H9 (cell line): ENCODE measurements around the gene TAAR9. TPM values are rescaled to one million over a fixed set of nuclear protein-coding genes. Genes with fewer than 3 reads are reported as not detected.

Source experiments
- DNase-seq: peaks from one replicate; pipeline ENCODE4 v3.0.0-alpha.2; 2017
- H2AFZ ChIP-seq: one replicate; pipeline ENCODE4 v1.6.1; 2013; ENCODE audit warnings: mild to moderate bottlenecking, low read length, control low read depth, moderate library complexity
- H2AK5ac ChIP-seq: 2 replicates; pipeline ENCODE4 v1.6.1; 2013; ENCODE audit warnings: low read length, control low read depth, mixed read lengths; ENCODE audit not compliant: insufficient read length
- H2BK120ac ChIP-seq: one replicate; pipeline ENCODE4 v1.6.1; 2013; ENCODE audit warnings: low read depth, mild to moderate bottlenecking, low read length, control low read depth, inconsistent platforms; ENCODE audit not compliant: poor library complexity, severe bottlenecking
- H2BK12ac ChIP-seq: 2 replicates; pipeline ENCODE4 v1.6.1; 2013; ENCODE audit warnings: low read length, control low read depth, mixed read lengths, low read depth; ENCODE audit not compliant: insufficient read length
- H2BK15ac ChIP-seq: 2 replicates; pipeline ENCODE4 v1.6.1; 2013; ENCODE audit warnings: low read depth, low read length, control low read depth
- H2BK20ac ChIP-seq: one replicate; pipeline ENCODE4 v1.6.1; 2013; ENCODE audit warnings: low read depth, mild to moderate bottlenecking, low read length, control low read depth, inconsistent platforms; ENCODE audit not compliant: poor library complexity, severe bottlenecking
- H2BK5ac ChIP-seq: 2 replicates; pipeline ENCODE4 v1.6.1; 2013; ENCODE audit warnings: low read length, control low read depth, mixed read lengths; ENCODE audit not compliant: insufficient read length
- H3K14ac ChIP-seq: 2 replicates; pipeline ENCODE4 v1.6.1; 2013; ENCODE audit warnings: low read length, control low read depth; ENCODE audit not compliant: insufficient read depth
- H3K18ac ChIP-seq: 2 replicates; pipeline ENCODE4 v1.6.1; 2013; ENCODE audit warnings: low read depth, mild to moderate bottlenecking, mixed read lengths, low read length, control low read depth; ENCODE audit not compliant: insufficient read length
- H3K23ac ChIP-seq: 2 replicates; pipeline ENCODE4 v1.6.1; 2013; ENCODE audit warnings: low read length, control low read depth, mixed read lengths, low read depth; ENCODE audit not compliant: insufficient read length
- H3K23me2 ChIP-seq: 2 replicates; pipeline ENCODE4 v1.6.1; 2013; ENCODE audit warnings: low read depth, mild to moderate bottlenecking, mixed read lengths, low read length, control low read depth; ENCODE audit not compliant: insufficient read length, poor library complexity, severe bottlenecking
- H3K27ac ChIP-seq: 2 replicates; pipeline ENCODE4 v1.5.1; 2013; ENCODE audit warnings: low read length, control low read depth, mixed read lengths, low read depth; ENCODE audit not compliant: insufficient read length
- H3K27me3 ChIP-seq: 2 replicates; pipeline ENCODE4 v1.6.1; 2013; ENCODE audit warnings: low read length, control low read depth, inconsistent platforms; ENCODE audit not compliant: insufficient read depth
- H3K4ac ChIP-seq: 2 replicates; pipeline ENCODE4 v1.6.1; 2013; ENCODE audit warnings: low read depth, mild to moderate bottlenecking, control low read depth, inconsistent platforms, low read length, moderate library complexity
- H3K4me1 ChIP-seq: 2 replicates; pipeline ENCODE4 v1.6.1; 2013; ENCODE audit warnings: low read length, control low read depth, inconsistent platforms; ENCODE audit not compliant: insufficient read depth
- H3K4me2 ChIP-seq: 2 replicates; pipeline ENCODE4 v1.6.1; 2013; ENCODE audit warnings: low read length, control low read depth, mixed read lengths; ENCODE audit not compliant: insufficient read length, insufficient read depth
- H3K56ac ChIP-seq: 2 replicates; pipeline ENCODE4 v1.6.1; 2013; ENCODE audit warnings: low read depth, mild to moderate bottlenecking, mixed read lengths, low read length, control low read depth; ENCODE audit not compliant: insufficient read length
- H3K79me1 ChIP-seq: 2 replicates; pipeline ENCODE4 v1.6.1; 2013; ENCODE audit warnings: low read depth, mild to moderate bottlenecking, moderate library complexity, low read length, control low read depth, inconsistent platforms; ENCODE audit not compliant: insufficient read depth, poor library complexity, severe bottlenecking
- H3K79me2 ChIP-seq: 2 replicates; pipeline ENCODE4 v1.6.1; 2013; ENCODE audit warnings: low read length, control low read depth, inconsistent platforms; ENCODE audit not compliant: insufficient read depth
- H3K9ac ChIP-seq: 2 replicates; pipeline ENCODE4 v1.6.1; 2013; ENCODE audit warnings: low read length, control low read depth, mixed read lengths; ENCODE audit not compliant: insufficient read length; ENCODE audit errors: extremely low read depth
- H3K9me3 ChIP-seq: one replicate; pipeline ENCODE4 v1.6.1; 2013; ENCODE audit warnings: low read depth, low read length, inconsistent platforms; ENCODE audit not compliant: control insufficient read depth
- H3T11ph ChIP-seq: one replicate; pipeline ENCODE4 v1.6.1; 2013; ENCODE audit warnings: mild to moderate bottlenecking, low read length, control low read depth, inconsistent platforms
- H4K20me1 ChIP-seq: one replicate; pipeline ENCODE4 v1.6.1; 2013; ENCODE audit not compliant: control insufficient read depth, insufficient read length, insufficient read depth
- H4K5ac ChIP-seq: 2 replicates; pipeline ENCODE4 v1.6.1; 2013; ENCODE audit warnings: low read depth, mild to moderate bottlenecking, mixed read lengths, low read length, control low read depth; ENCODE audit not compliant: insufficient read length
- H4K8ac ChIP-seq: replicated peaks from 2 replicates; pipeline ENCODE4 v1.6.1; 2013; ENCODE audit warnings: low read length, control low read depth, mixed read lengths, low read depth; ENCODE audit not compliant: insufficient read length
- H4K91ac ChIP-seq: 2 replicates; pipeline ENCODE4 v1.6.1; 2013; ENCODE audit warnings: low read depth, mild to moderate bottlenecking, moderate library complexity, mixed read lengths, low read length, control low read depth; ENCODE audit not compliant: insufficient read length
- H3K27ac Mint-ChIP-seq, 3 experiments: 2 replicates in 2 of 3; 3 replicates in 1 of 3; pipeline ENCODE4 v1.8.0; 2020 to 2021; ENCODE audit warnings: mixed read lengths in 3 of 3, mild to moderate bottlenecking in 1 of 3, moderate library complexity in 1 of 3
- H3K27me3 Mint-ChIP-seq: 2 replicates; pipeline ENCODE4 v1.8.0; 2021; ENCODE audit warnings: low read depth, mild to moderate bottlenecking, moderate library complexity, mixed read lengths
- H3K36me3 Mint-ChIP-seq, 3 experiments: 2 replicates in 2 of 3; 3 replicates in 1 of 3; pipeline ENCODE4 v1.8.0; 2020 to 2021; ENCODE audit warnings: low read depth in 3 of 3, mixed read lengths in 3 of 3; ENCODE audit not compliant: insufficient read depth in 1 of 3
- H3K4me1 Mint-ChIP-seq, 2 experiments: 2 replicates each; pipeline ENCODE4 v1.8.0; 2020; ENCODE audit warnings: mixed read lengths in 2 of 2
- H3K4me3 Mint-ChIP-seq, 2 experiments: 2 replicates in 1 of 2; 3 replicates in 1 of 2; pipeline ENCODE4 v1.8.0; 2020 to 2021; ENCODE audit warnings: mild to moderate bottlenecking in 2 of 2, mixed read lengths in 2 of 2, moderate library complexity in 1 of 2
- H3K9me3 Mint-ChIP-seq, 2 experiments: 2 replicates in 1 of 2; 3 replicates in 1 of 2; pipeline ENCODE4 v1.8.0; 2020; ENCODE audit warnings: mild to moderate bottlenecking in 2 of 2, mixed read lengths in 2 of 2, moderate library complexity in 1 of 2
- CTCF ChIP-seq: fragments of 200-600 bp; sonication (generic); conservative IDR thresholded peaks from 3 replicates; pipeline ENCODE4 v1.8.0; 2021; ENCODE audit warnings: antibody characterized with exemption, mild to moderate bottlenecking
- WGBS: extraction: QIAGEN DNeasy Blood & Tissue Kit; methylation state at CpG from one replicate; pipeline ENCODE4 v1.1.7; 2013; ENCODE audit warnings: missing lambda C conversion rate, low lambda C conversion rate, mixed read lengths; ENCODE audit not compliant: insufficient read length; ENCODE audit errors: extremely low coverage; 5-methylcytosine and 5-hydroxymethylcytosine counted together
- total RNA-seq: library from RNA; stranded (reverse); gene quantifications from 2 replicates; pipeline ENCODE4 v1.2.1, GENCODE V29; 2021

The TAAR9 gene
- total RNA-seq, 1 experiment from 2014 or later, result not detected

- Histone ChIP-seq H3K56ac (no peak overlapping the region), H2AFZ (no peak overlapping the region), H3K23me2 (no peaks in the 10 kb centered on the region), H3T11ph (no peak overlapping the region), H3K4me1 (peaks cover 7% of the 10 kb centered on the region; the same call in 1 of the 2 replicates), H3K23ac (no peak overlapping the region), H3K4ac (no peak overlapping the region), H4K8ac (no peak overlapping the region), H3K9me3 (no peaks in the 10 kb centered on the region), H3K4me2 (no peak overlapping the region), H2BK20ac (no peak overlapping the region), H2BK12ac (no peak overlapping the region), H3K27ac (no peak overlapping the region), H2BK15ac (no peak overlapping the region), H3K14ac (no peak overlapping the region), H2BK120ac (no peak overlapping the region), H4K20me1 (no peaks in the 10 kb centered on the region), H2BK5ac (no peak overlapping the region), H2AK5ac (no peak overlapping the region), H3K18ac (no peak overlapping the region), H3K79me1 (no peaks in the 10 kb centered on the region), H3K9ac (no peak overlapping the region), H4K5ac (no peak overlapping the region), H4K91ac (no peak overlapping the region), H3K79me2 (no peaks in the 10 kb centered on the region), H3K27me3 (no peaks in the 10 kb centered on the region)
- no CpG with 5 or more reads among the region's 4 CpGs for WGBS
- Mint-ChIP-seq H3K9me3 (no peaks in the 10 kb centered on the region; a peak in 2 of 5 replicates), H3K4me1 (peaks cover 32% of the 10 kb centered on the region in 2 experiments), H3K36me3 (no peaks in the 10 kb centered on the region), H3K4me3 (no peak overlapping the region), H3K27ac (peak overlapping the region in 2 of 3 experiments; percentile 73 to 86; a peak in 2 of 7 replicates), H3K27me3 (no peaks in the 10 kb centered on the region)
- no peak for DNase-seq
- TF ChIP-seq CTCF, result no peak
Observed at GRCh38 chr6:132569170-132569569, 31.1 kb downstream of the TAAR9 start.
